NOMO-1 treated with DMSO at 0.1 percent for 48 hours (cell line): ENCODE data around the gene ARTN.

ENCODE experiments used
- DNase-seq: peaks from one replicate; lab custom pipeline; 2025; ENCODE audit not compliant: unreplicated experiment; lab: John Stamatoyannopoulos, UW

ARTN gene

DNA sequence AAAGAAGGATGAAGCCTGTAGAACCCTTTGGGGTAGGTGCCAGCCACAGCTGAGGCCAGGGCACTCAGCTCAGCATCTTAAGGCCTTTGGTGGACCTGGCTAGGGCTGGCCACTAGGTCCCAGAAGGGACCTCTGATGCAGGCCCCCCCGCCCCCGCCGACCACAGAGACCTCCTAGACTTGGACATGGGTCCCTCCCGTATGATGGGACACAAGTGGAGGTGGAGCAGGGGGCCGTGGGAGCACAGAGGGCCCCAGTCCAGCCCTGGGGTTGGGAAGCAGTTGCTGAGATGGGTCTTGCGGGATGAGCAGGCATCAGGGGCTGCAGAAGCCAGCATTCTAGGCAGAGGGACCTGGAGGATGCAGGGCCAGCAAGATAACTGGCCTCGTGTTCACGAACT is 48.6 kb downstream of the ARTN start:
- DNase-seq, result no peak

DNA sequence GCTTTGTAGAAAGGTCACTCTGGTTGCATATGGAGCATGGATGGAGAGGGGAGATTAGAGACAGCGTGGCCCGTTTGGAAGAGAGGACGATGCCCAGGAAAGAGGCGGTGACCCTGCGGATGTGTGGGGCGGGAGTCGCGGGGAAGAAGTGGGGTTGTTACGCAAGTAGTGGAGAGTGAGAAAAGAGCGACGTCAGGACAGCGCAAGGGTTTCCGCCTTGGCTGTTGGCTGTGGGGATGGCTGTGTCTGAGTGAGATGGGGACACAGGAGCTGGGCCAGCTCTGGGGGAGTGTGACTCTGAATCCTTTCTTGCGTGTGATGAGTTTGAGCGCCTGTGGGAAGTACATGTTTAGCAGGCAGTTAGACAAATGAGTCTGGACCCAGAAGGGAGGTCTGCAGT is 49.2 kb downstream of the ARTN start:
- DNase-seq, result no peak

DNA sequence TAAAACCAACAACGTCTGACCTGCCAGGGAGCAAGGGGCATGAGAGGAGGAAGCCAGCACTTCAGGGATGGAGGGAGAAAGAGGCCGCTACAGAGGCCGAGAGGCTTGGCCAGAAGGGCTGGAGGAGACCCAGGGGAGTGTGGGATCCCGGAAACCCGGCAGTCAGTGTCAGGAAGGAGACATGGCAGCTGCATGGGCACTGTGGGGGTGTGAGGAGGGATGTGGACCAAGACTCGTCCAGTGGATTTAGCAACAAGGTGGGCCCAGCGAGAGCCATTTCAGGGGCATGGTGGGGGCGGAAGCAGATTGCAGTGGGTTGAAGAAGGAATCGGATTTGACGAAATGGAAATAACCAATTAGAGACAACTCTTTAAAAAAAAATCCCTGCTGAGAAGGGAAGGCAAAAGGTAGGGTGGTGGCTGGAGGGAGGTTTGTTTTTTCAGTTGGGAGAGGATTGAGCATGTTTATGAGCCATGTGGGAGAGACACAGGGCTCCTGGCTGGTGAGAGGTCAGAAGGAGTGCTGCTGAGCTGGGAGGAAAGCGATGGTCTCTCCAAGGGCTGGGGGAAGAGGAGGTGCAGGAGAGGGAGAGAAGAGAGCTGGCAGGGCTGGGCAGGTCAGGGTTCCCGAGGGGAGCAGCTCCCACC is 49.8 kb downstream of the ARTN start:
- no peak for DNase-seq

GRCh38 chr1:43984855-43985254 is 51.3 kb downstream of the ARTN start:
- no peak for DNase-seq

DNA sequence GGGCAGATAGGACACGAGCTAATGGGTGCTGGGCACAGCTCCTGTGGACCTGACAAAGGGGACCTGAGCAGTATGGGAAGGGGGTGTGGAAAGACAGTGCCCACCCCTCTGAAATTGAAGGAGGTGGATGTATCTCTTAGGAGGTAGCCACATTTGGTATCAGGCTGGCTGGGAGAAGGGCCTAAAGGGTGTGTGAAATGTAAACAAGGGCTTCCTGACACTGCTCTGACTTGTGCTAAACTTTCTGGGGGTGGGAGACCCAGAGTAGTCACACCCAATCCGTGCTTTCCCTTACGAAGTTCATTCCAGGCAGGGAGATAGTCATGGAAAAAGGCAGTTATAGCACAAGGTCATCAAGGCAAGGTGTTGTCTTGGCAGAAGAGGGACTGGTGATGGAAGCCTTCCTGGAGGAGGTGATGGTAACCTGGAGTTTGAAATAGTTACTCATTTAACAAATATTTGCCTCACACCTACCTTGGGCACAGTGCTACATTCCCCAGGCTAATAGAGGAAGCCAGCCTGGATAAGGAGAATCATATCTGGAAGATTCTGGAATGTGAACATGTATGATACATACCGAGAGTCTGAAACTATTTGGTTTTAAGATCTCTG is 52.5 kb downstream of the ARTN start:
- DNase-seq, result no peak

DNA sequence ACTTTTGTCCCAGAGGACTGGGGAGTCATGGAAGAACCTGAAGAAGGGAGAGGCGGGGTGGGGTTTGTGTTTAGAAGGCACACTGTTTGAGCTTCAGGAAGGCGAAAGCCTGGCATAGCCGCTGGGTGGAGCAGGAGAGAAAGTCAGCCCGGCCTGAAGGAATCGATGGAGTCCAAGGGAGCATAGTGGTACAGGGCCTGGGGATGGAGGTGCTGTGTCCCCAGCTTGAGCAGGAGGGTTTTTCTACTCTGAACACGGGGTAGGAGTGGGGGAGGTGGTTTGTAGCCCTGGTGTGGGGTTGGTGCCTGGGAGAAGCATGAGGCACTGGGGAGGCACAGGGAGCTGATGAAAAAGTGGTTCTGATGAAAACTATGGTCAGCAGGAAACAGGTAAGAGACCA is 53.1 kb downstream of the ARTN start:
- DNase-seq, result no peak
